ENCODE results near the gene ALDH6A1. TPM values are rescaled to one million over a fixed set of nuclear protein-coding genes. Genes with fewer than 3 reads are reported as not detected.

ALDH6A1 gene
- total RNA-seq, 1 experiment from 2014 or later: 21.6 TPM

GRCh38 chr14:74018174-74018585 lies 66.1 kb downstream of the ALDH6A1 start (continued):
- TF ChIP-seq USF1 (CRISPR knock-in tag; IDR thresholded peaks at IDR 0.05): no peak

GRCh38 chr14:74015963-74016362 lies 68.3 kb downstream of the ALDH6A1 start:
- DNase-seq (ENCODE audit: low spot score) (no peak), ATAC-seq (no peak)
- ChIA-PET CTCF (no interaction called here), POLR2A (no interaction called here)
- no peaks in the 10 kb centered on the region for H3K9me3 Mint-ChIP-seq
- peaks cover 6% of the 10 kb centered on the region for H3K4me1 Mint-ChIP-seq
- peaks cover 21% of the 10 kb centered on the region for H3K27me3 Mint-ChIP-seq (ENCODE audit: low read depth)
- H3K36me3 Mint-ChIP-seq: no peaks in the 10 kb centered on the region
- no peak overlapping the region for H3K4me3 Mint-ChIP-seq
- H3K27ac Mint-ChIP-seq: no peak overlapping the region
- TF ChIP-seq ZNF423 (CRISPR knock-in tag; IDR thresholded peaks at IDR 0.05): no peak
- TF ChIP-seq ZNF317 (CRISPR knock-in tag; IDR thresholded peaks at IDR 0.05; ENCODE audit: borderline replicate concordance, low read depth): no peak
- TF ChIP-seq GABPB1 (CRISPR knock-in tag; IDR thresholded peaks at IDR 0.05): no peak
- TF ChIP-seq SOX15 (CRISPR knock-in tag; IDR thresholded peaks at IDR 0.05): no peak
- no peak for TF ChIP-seq ZMAT4 (CRISPR knock-in tag; IDR thresholded peaks at IDR 0.05)
- TF ChIP-seq MXD4 (CRISPR knock-in tag; IDR thresholded peaks at IDR 0.05; ENCODE audit: borderline replicate concordance): no peak
- TF ChIP-seq PRRX2 (CRISPR knock-in tag; IDR thresholded peaks at IDR 0.05): no peak
- TF ChIP-seq ESRRA (CRISPR knock-in tag; IDR thresholded peaks at IDR 0.05; ENCODE audit: borderline replicate concordance): no peak
- TF ChIP-seq ZNF416 (CRISPR knock-in tag; IDR thresholded peaks at IDR 0.05): no peak
- TF ChIP-seq ZSCAN18 (CRISPR knock-in tag; IDR thresholded peaks at IDR 0.05): no peak
- TF ChIP-seq CDX4 (CRISPR knock-in tag; IDR thresholded peaks at IDR 0.05; ENCODE audit: borderline replicate concordance): no peak
- TF ChIP-seq MAX (CRISPR knock-in tag; IDR thresholded peaks at IDR 0.05): no peak
- TF ChIP-seq FOXJ3 (CRISPR knock-in tag; IDR thresholded peaks at IDR 0.05; ENCODE audit: borderline replicate concordance): no peak
- no peak for TF ChIP-seq EMX1 (CRISPR knock-in tag; IDR thresholded peaks at IDR 0.05)

GRCh38 chr14:74015176-74015575 lies 69.1 kb downstream of the ALDH6A1 start:
- peaks cover 16% of the 10 kb centered on the region for H3K27me3 Mint-ChIP-seq (ENCODE audit: low read depth)
- no peak overlapping the region for H3K4me3 Mint-ChIP-seq
- TF ChIP-seq NFE2L1 (CRISPR knock-in tag; IDR thresholded peaks at IDR 0.05) (no peak), SMAD3 (CRISPR knock-in tag; IDR thresholded peaks at IDR 0.05; ENCODE audit: borderline replicate concordance) (no peak), SMAD4 (CRISPR knock-in tag; IDR thresholded peaks at IDR 0.05) (no peak), ATF1 (CRISPR knock-in tag; IDR thresholded peaks at IDR 0.05) (no peak), SOX15 (CRISPR knock-in tag; IDR thresholded peaks at IDR 0.05) (no peak), ZNF416 (CRISPR knock-in tag; IDR thresholded peaks at IDR 0.05) (no peak), OVOL2 (CRISPR knock-in tag; IDR thresholded peaks at IDR 0.05; ENCODE audit: borderline replicate concordance) (no peak)
- no peak overlapping the region for H3K27ac Mint-ChIP-seq
- ChIA-PET POLR2A (no interaction called here), CTCF (no interaction called here)
- H3K36me3 Mint-ChIP-seq: no peaks in the 10 kb centered on the region
- ATAC-seq (no peak), DNase-seq (ENCODE audit: low spot score) (no peak)
- H3K4me1 Mint-ChIP-seq: peaks cover 6% of the 10 kb centered on the region
- no peaks in the 10 kb centered on the region for H3K9me3 Mint-ChIP-seq

GRCh38 chr14:74014299-74014698 lies 70.0 kb downstream of the ALDH6A1 start:
- ChIA-PET POLR2A (no interaction called here), CTCF (no interaction called here)
- no peaks in the 10 kb centered on the region for H3K9me3 Mint-ChIP-seq
- H3K27me3 Mint-ChIP-seq (ENCODE audit: low read depth): peaks cover 10% of the 10 kb centered on the region
- H3K27ac Mint-ChIP-seq: no peak overlapping the region
- ATAC-seq: no peak
- peaks cover 3% of the 10 kb centered on the region for H3K4me1 Mint-ChIP-seq
- 0 out of 2 replicates have a peak, but pooled peaks cover 2% of the 10 kb centered on the region for H3K36me3 Mint-ChIP-seq
- no peak overlapping the region for H3K4me3 Mint-ChIP-seq
- no peak for DNase-seq (ENCODE audit: low spot score)
- TF ChIP-seq HMGA2 (CRISPR knock-in tag; IDR thresholded peaks at IDR 0.05): no peak
- TF ChIP-seq GABPB1 (CRISPR knock-in tag; IDR thresholded peaks at IDR 0.05): peak; percentile 89

All from WTC11 (cell line).